Retinal pigment epithelial cell (primary cell): Measurements from ENCODE around the gene ST8SIA4.

Experiments
- DNase-seq: peaks from one replicate; pipeline ENCODE4 v3.0.0-alpha.2; 2010; ENCODE audit warnings: low read depth
- H3K4me3 ChIP-seq: 2 replicates; pipeline ENCODE4 v1.5.1; 2011; ENCODE audit warnings: mild to moderate bottlenecking, low read length, control low read depth, moderate library complexity
- CTCF ChIP-seq: conservative IDR thresholded peaks from 2 replicates; pipeline ENCODE4 v1.5.1; 2011; ENCODE audit warnings: low read depth, low read length, control low read depth, inconsistent platforms

ST8SIA4 gene

GRCh38 chr5:100823812-100824211, 79.3 kb downstream of the ST8SIA4 start:
- TF ChIP-seq CTCF = no peak
- H3K4me3 ChIP-seq = no peak overlapping the region

GRCh38 chr5:100821751-100822150, 81.3 kb downstream of the ST8SIA4 start:
- DNase-seq = no peak
- no peak for TF ChIP-seq CTCF

More at GRCh38 chr5:100823812-100824211, 79.3 kb downstream of the ST8SIA4 start:
- DNase-seq = no peak

GRCh38 chr5:100818340-100818739, 84.7 kb downstream of the ST8SIA4 start:
- TF ChIP-seq CTCF = no peak
- no peak overlapping the region for H3K4me3 ChIP-seq
- DNase-seq = no peak

More at GRCh38 chr5:100821751-100822150, 81.3 kb downstream of the ST8SIA4 start:
- no peak overlapping the region for H3K4me3 ChIP-seq

- no peak for DNase-seq
- no peak for TF ChIP-seq CTCF
- no peak overlapping the region for H3K4me3 ChIP-seq
Measured at GRCh38 chr5:100803397-100803796, 99.7 kb downstream of the ST8SIA4 start.

GRCh38 chr5:100802208-100802607, 100.9 kb downstream of the ST8SIA4 start:
- no peak overlapping the region for H3K4me3 ChIP-seq
- TF ChIP-seq CTCF = no peak
- no peak for DNase-seq

- DNase-seq = no peak
- TF ChIP-seq CTCF = no peak
- H3K4me3 ChIP-seq = no peak overlapping the region
Measured at GRCh38 chr5:100800562-100800961, 102.5 kb downstream of the ST8SIA4 start.

- H3K4me3 ChIP-seq = no peak overlapping the region
- no peak for TF ChIP-seq CTCF
- DNase-seq = no peak
Measured at GRCh38 chr5:100799166-100799565, 103.9 kb downstream of the ST8SIA4 start.
